SU-DHL-6 (cell line): ENCODE measurements around the gene PTH2.

Source experiments
- H2AFZ ChIP-seq: fragments of 200-600 bp; sonication (generic); 2 replicates; pipeline ENCODE4 v1.6.1; 2014; ENCODE audit warnings: low read depth, mild to moderate bottlenecking, moderate library complexity, mixed read lengths, antibody characterized with exemption, low read length; ENCODE audit not compliant: severe bottlenecking
- H3F3A ChIP-seq: fragments of 200-600 bp; shearing (Covaris generic); 2 replicates; pipeline ENCODE4 v1.6.0; 2016; ENCODE audit warnings: antibody characterized with exemption, mild to moderate bottlenecking; ENCODE audit not compliant: insufficient read depth
- H3K27ac ChIP-seq: fragments of 200-600 bp; sonication (generic); 2 replicates; pipeline ENCODE4 v1.5.1; 2016; ENCODE audit warnings: low read depth, mild to moderate bottlenecking, low read length, moderate library complexity, mixed read lengths
- H3K27me3 ChIP-seq: fragments of 200-600 bp; sonication (generic), shearing (Covaris generic); 2 replicates; pipeline ENCODE4 v1.6.0; 2014; ENCODE audit warnings: mild to moderate bottlenecking, low read length
- H3K36me3 ChIP-seq: fragments of 200-600 bp; sonication (generic); 2 replicates; pipeline ENCODE4 v1.6.1; 2014; ENCODE audit warnings: mild to moderate bottlenecking, low read length, mixed read lengths
- H3K4me2 ChIP-seq: fragments of 300-600, 200-600 bp; shearing (Covaris generic), sonication (generic); 2 replicates; pipeline ENCODE4 v1.6.0; 2014; ENCODE audit warnings: low read length, low read depth, mild to moderate bottlenecking; ENCODE audit not compliant: poor library complexity, severe bottlenecking
- H3K4me3 ChIP-seq: fragments of 200-600 bp; sonication (generic); 2 replicates; pipeline ENCODE4 v1.5.1; 2014; ENCODE audit warnings: antibody characterized with exemption, low read length, mild to moderate bottlenecking, mixed read lengths; ENCODE audit not compliant: insufficient read depth, poor library complexity, severe bottlenecking
- H3K79me2 ChIP-seq: fragments of 200-600 bp; sonication (generic); 2 replicates; pipeline ENCODE4 v1.6.1; 2014; ENCODE audit warnings: mild to moderate bottlenecking, low read length, moderate library complexity; ENCODE audit not compliant: insufficient read depth
- H3K9ac ChIP-seq: fragments of 200-600 bp; sonication (generic); 2 replicates; pipeline ENCODE4 v1.7.0; 2014; ENCODE audit warnings: mild to moderate bottlenecking, low read length
- H3K9me2 ChIP-seq: fragments of 200-600 bp; sonication (generic); replicated peaks from 2 replicates; pipeline ENCODE4 v1.6.1; 2014; ENCODE audit warnings: low read length; ENCODE audit not compliant: insufficient read depth
- H3K9me3 ChIP-seq: fragments of 200-600 bp; sonication (generic); 2 replicates; pipeline ENCODE4 v1.6.1; 2014; ENCODE audit warnings: low read length, mixed read lengths; ENCODE audit not compliant: insufficient read depth
- H4K20me1 ChIP-seq: fragments of 200-600 bp; sonication (generic); 2 replicates; pipeline ENCODE4 v1.6.1; 2014; ENCODE audit warnings: low read depth, mild to moderate bottlenecking, antibody characterized with exemption, low read length, moderate library complexity, mixed read lengths
- CTCF ChIP-seq: fragments of 200-600 bp; sonication (generic); IDR thresholded peaks from one replicate; pipeline ENCODE4 v1.5.1; 2017; ENCODE audit warnings: antibody characterized with exemption, mild to moderate bottlenecking, low read length, moderate library complexity; ENCODE audit not compliant: insufficient read depth, poor library complexity, severe bottlenecking
- EZH2phosphoT487 ChIP-seq: fragments of 200-600 bp; sonication (generic), shearing (Covaris generic); conservative IDR thresholded peaks from 2 replicates; pipeline ENCODE4 v1.6.1; 2018; ENCODE audit warnings: mild to moderate bottlenecking, antibody characterized with exemption, low read length, moderate library complexity, mixed read lengths

Gene PTH2

GRCh38 chr19:49453013-49453756 lies 29.9 kb upstream of the PTH2 start, which contains the start of gene ALDH16A1:
ALDH16A1 (plus strand) TSS chr19:49453225; CDS start chr19:49453332, 107 bp downstream.
- Histone ChIP-seq H4K20me1 (no peaks in the 10 kb centered on the region), H3K79me2 (peaks cover 36% of the 10 kb centered on the region), H3K9me3 (no peaks in the 10 kb centered on the region), H3K36me3 (no peaks in the 10 kb centered on the region), H2AFZ (peak within 1 kb of the TSS; percentile 8), H3F3A (peaks cover 21% of the 10 kb centered on the region), H3K9me2 (no peaks in the 10 kb centered on the region), H3K27ac (peak within 1 kb of the TSS; percentile 93), H3K4me3 (peak within 1 kb of the TSS; percentile 99), H3K27me3 (no peaks in the 10 kb centered on the region), H3K4me2 (peak within 1 kb of the TSS; percentile 99), H3K9ac (peak within 1 kb of the TSS; percentile 98)
- no peak for TF ChIP-seq CTCF
- TF ChIP-seq EZH2phosphoT487 = no peak

GRCh38 chr19:49451430-49452181 lies 28.4 kb upstream of the PTH2 start, which contains the start of gene PIH1D1:
PIH1D1 (minus strand) TSS chr19:49451814; CDS start chr19:49451574, 240 bp downstream.
- no peaks in the 10 kb centered on the region for H3K9me2 ChIP-seq
- H3K27me3 ChIP-seq = no peaks in the 10 kb centered on the region
- peak within 1 kb of the TSS; percentile 98 for H3K9ac ChIP-seq
- H3F3A ChIP-seq = peaks cover 21% of the 10 kb centered on the region
- no peak for TF ChIP-seq EZH2phosphoT487
- TF ChIP-seq CTCF = no peak
- no peaks in the 10 kb centered on the region for H3K9me3 ChIP-seq
- H2AFZ ChIP-seq = peak within 1 kb of the TSS; percentile 45
- peak within 1 kb of the TSS; percentile 99 for H3K4me2 ChIP-seq
- H3K27ac ChIP-seq = peak within 1 kb of the TSS; percentile 93
- H3K36me3 ChIP-seq = no peaks in the 10 kb centered on the region
- H3K79me2 ChIP-seq = peaks cover 36% of the 10 kb centered on the region
- H4K20me1 ChIP-seq = no peaks in the 10 kb centered on the region
- H3K4me3 ChIP-seq = peak within 1 kb of the TSS; percentile 99

GRCh38 chr19:49450405-49450804 lies 27.2 kb upstream of the PTH2 start:
- no peaks in the 10 kb centered on the region for H4K20me1 ChIP-seq
- no peaks in the 10 kb centered on the region for H3K9me2 ChIP-seq
- H3K9ac ChIP-seq = peak overlapping the region; percentile 98
- no peaks in the 10 kb centered on the region for H3K27me3 ChIP-seq
- H3K4me3 ChIP-seq = peak overlapping the region; percentile 99
- H3K27ac ChIP-seq = 0 out of 2 replicates have a peak overlapping the region, but pooled peaks have one; percentile 17
- H3K79me2 ChIP-seq = peaks cover 30% of the 10 kb centered on the region
- H3K9me3 ChIP-seq = no peaks in the 10 kb centered on the region
- peak overlapping the region; percentile 85 for H3K4me2 ChIP-seq
- no peaks in the 10 kb centered on the region for H3K36me3 ChIP-seq
- TF ChIP-seq EZH2phosphoT487 (no peak), CTCF (no peak)
- H2AFZ ChIP-seq = no peak overlapping the region
- H3F3A ChIP-seq = peaks cover 15% of the 10 kb centered on the region
